Stomach (tissue), 9 donors: Measurements from ENCODE around the gene UPF1. TPM values are rescaled to one million over a fixed set of nuclear protein-coding genes. Genes with fewer than 3 reads are reported as not detected.

Source experiments
- DNase-seq, 2 donors: peaks; one replicate each; pipeline versions ENCODE4 v3.0.0 to v3.0.0-alpha.2; 2013 to 2019
- H3K27ac ChIP-seq, 5 donors: fragments of 200-600 bp in 4 of 5; sonication (generic) in 4 of 5; one replicate each; pipeline ENCODE4 v1.5.1; 2013 to 2019; ENCODE audit warnings: mild to moderate bottlenecking in 1 of 5, moderate library complexity in 1 of 5
- H3K27me3 ChIP-seq, 3 donors: fragments of 200-600 bp; sonication (generic); one replicate each; pipeline ENCODE4 v1.5.1; 2017 to 2019; ENCODE audit warnings: mixed run types in 1 of 3
- H3K36me3 ChIP-seq, 4 donors: fragments of 200-600 bp; sonication (generic); 1 replicate in 3 of 4; 2 replicates in 1 of 4; pipeline ENCODE4 v1.5.1; 2016 to 2019
- H3K4me1 ChIP-seq, 4 donors: fragments of 200-600 bp; sonication (generic); one replicate each; pipeline ENCODE4 v1.5.1; 2016 to 2019
- H3K4me3 ChIP-seq, 4 donors: fragments of 200-600 bp; sonication (generic) in 3 of 4; one replicate each; pipeline ENCODE4 v1.5.1; 2016 to 2019; ENCODE audit warnings: mild to moderate bottlenecking in 1 of 4
- H3K9me3 ChIP-seq, 4 donors: fragments of 200-600 bp; sonication (generic); one replicate each; pipeline ENCODE4 v1.5.1; 2016 to 2019
- CTCF ChIP-seq, 7 experiments: fragments of 450-650 bp in 4 of 7; fragments of 200-600 bp in 3 of 7; sonication (generic) in 3 of 7; IDR thresholded peaks; one replicate each; pipeline ENCODE4 v1.5.1; 2016 to 2019; ENCODE audit warnings: antibody characterized with exemption in 7 of 7, control low read depth in 2 of 7, mild to moderate bottlenecking in 1 of 7
- EP300 ChIP-seq: sonication (generic); formaldehyde crosslinking; IDR thresholded peaks from one replicate; pipeline ENCODE4 v1.6.1; 2017; ENCODE audit warnings: antibody characterized with exemption
- POLR2A ChIP-seq, 4 donors: fragments of 450-650 bp; IDR thresholded peaks; one replicate each; pipeline ENCODE4 v1.6.1; 2016; ENCODE audit warnings: antibody characterized with exemption in 4 of 4, control low read depth in 2 of 4, mild to moderate bottlenecking in 1 of 4, moderate library complexity in 1 of 4
- POLR2AphosphoS5 ChIP-seq, 3 donors: sonication (generic); formaldehyde crosslinking; IDR thresholded peaks; one replicate each; pipeline ENCODE4 v1.6.1; 2016; ENCODE audit warnings: antibody characterized with exemption in 3 of 3
- WGBS, 5 donors: extraction: QIAGEN DNeasy Blood & Tissue Kit in 3 of 5; methylation state at CpG; one replicate each; pipeline versions ENCODE4 v1.1.5 to v1.1.7; 2013 to 2018; 5-methylcytosine and 5-hydroxymethylcytosine counted together
- intact Hi-C: fragments of 100-400 bp; cut with DNase I; formaldehyde crosslinking; loops from one replicate; pipeline ENCODE4 v1.15.1; 2023; ENCODE audit warnings: low total_unique reads
- polyA plus RNA-seq, 3 donors: library from polyadenylated mRNA; stranded (reverse); fragments of 200-250 nt; gene quantifications; one replicate each; pipeline ENCODE4 v1.2.3, GENCODE V29; 2013
- total RNA-seq, 5 donors: library from RNA; depleted of rRNA; stranded (reverse); fragments of >200 nt; gene quantifications; one replicate each; pipeline versions ENCODE4 v1.1.0 to v1.2.3, GENCODE V29; 2014 to 2016
- donor health status: healthy with polysubstance abuse.
- donor health status: Bipolar disorder and iron deficiency.
- donor health status: healthy.

The UPF1 gene
- total and polyA plus RNA-seq, 8 donors, result 26.3 to 111 (median 38.7) TPM

GRCh38 chr19:18871543-18871942, 39.8 kb downstream of the UPF1 start:
- Histone ChIP-seq H3K36me3 (peaks cover 13 to 23% (median 20%) of the 10 kb centered on the region in 4 donors), H3K9me3 (peaks cover 0 to under 1% (median 0%) of the 10 kb centered on the region in 4 donors), H3K27ac (no peak overlapping the region), H3K27me3 (peaks cover 0 to 26% (median 14%) of the 10 kb centered on the region in 3 donors), H3K4me3 (no peak overlapping the region), H3K4me1 (peaks cover 14 to 35% (median 23%) of the 10 kb centered on the region in 4 donors)
- no peak for TF ChIP-seq POLR2A (IDR thresholded peaks at IDR 0.05)
- no peak for TF ChIP-seq CTCF (IDR thresholded peaks at IDR 0.05)
- TF ChIP-seq POLR2AphosphoS5 (IDR thresholded peaks at IDR 0.05), result no peak
- no peak for TF ChIP-seq EP300
- DNase-seq, result no peak
- WGBS, 5 donors, result 64 to 78% (median 68%) methylated on average over 7 of the region's 7 CpGs
- intact Hi-C loops, result no loop called here

DNA sequence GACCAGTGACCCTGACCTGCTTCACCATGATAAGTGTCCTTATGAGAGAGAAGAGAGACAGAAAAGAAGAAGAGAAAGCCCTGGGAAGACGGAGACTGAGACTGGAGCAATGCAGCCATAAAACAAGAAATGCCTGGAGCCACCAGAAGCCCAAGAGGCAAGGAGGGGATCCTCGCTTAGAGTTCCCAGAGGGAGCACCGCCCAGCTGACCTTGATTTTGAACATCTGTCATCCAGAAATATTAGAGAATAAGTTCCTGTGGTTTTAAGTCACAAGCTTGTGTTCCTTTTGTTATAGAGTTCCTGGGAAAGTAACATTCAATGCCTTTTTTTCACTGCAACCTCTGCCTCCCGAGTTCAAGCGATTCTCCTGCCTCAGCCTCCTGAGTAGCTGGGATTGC, 44.0 kb downstream of the UPF1 start:
- Histone ChIP-seq H3K4me1 (peaks cover 0 to 1% (median under 1%) of the 10 kb centered on the region in 4 donors), H3K4me3 (no peak overlapping the region), H3K36me3 (peaks cover 0 to 9% (median 1%) of the 10 kb centered on the region in 4 donors), H3K27me3 (peaks cover 0 to 2% (median 0%) of the 10 kb centered on the region in 3 donors), H3K27ac (no peak overlapping the region), H3K9me3 (peaks cover 0 to 7% (median 0%) of the 10 kb centered on the region in 4 donors)
- 81 to 98% (median 91%) methylated on average over 5 of the region's 5 CpGs for WGBS, 5 donors
- no peak for DNase-seq
- no peak for TF ChIP-seq POLR2A (IDR thresholded peaks at IDR 0.05)
- TF ChIP-seq EP300, result no peak
- TF ChIP-seq POLR2AphosphoS5 (IDR thresholded peaks at IDR 0.05), result no peak
- no peak for TF ChIP-seq CTCF (IDR thresholded peaks at IDR 0.05)
- intact Hi-C loops, result no loop called here

DNA sequence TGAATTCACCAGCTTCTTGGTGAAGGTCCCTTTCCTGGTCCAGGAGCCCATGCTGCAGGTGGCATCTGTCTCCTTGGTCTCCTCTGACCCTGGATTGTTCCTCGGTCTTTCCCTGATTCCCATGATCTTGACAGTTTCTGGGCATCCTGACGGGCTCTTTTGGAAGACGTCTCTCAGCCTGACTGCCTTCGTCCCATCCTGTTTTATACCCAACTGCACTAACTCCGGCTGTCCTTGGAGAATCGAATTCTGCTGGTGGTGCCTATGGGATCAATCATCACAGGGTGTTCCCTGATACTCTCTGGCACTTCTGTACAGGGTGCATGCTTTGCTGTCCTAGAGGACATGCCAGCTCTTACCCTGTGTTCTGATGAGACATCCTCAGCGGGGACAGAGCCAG, 45.1 kb downstream of the UPF1 start:
- Histone ChIP-seq H3K27me3 (no peaks in the 10 kb centered on the region), H3K4me3 (no peak overlapping the region), H3K36me3 (peaks cover 0 to 9% (median 1%) of the 10 kb centered on the region in 4 donors), H3K27ac (no peak overlapping the region), H3K9me3 (peaks cover 0 to 7% (median 0%) of the 10 kb centered on the region in 4 donors), H3K4me1 (no peaks in the 10 kb centered on the region)
- 96 to 98% (median 96%) methylated on average over 7 of the region's 7 CpGs for WGBS, 5 donors
- no peak for TF ChIP-seq POLR2A (IDR thresholded peaks at IDR 0.05)
- TF ChIP-seq EP300, result no peak
- no peak for TF ChIP-seq POLR2AphosphoS5 (IDR thresholded peaks at IDR 0.05)
- TF ChIP-seq CTCF (IDR thresholded peaks at IDR 0.05), result no peak
- intact Hi-C loops, result no loop called here
- DNase-seq, result no peak

- Histone ChIP-seq H3K27ac (no peak overlapping the region), H3K4me3 (no peak overlapping the region), H3K4me1 (no peaks in the 10 kb centered on the region), H3K27me3 (no peaks in the 10 kb centered on the region), H3K9me3 (peaks cover 0 to 7% (median 0%) of the 10 kb centered on the region in 4 donors), H3K36me3 (peaks cover 0 to 9% (median 1%) of the 10 kb centered on the region in 4 donors)
- 79 to 89% (median 86%) methylated on average over 22 to 25 of the region's 25 CpGs for WGBS, 5 donors
- intact Hi-C loops, result no loop called here
- DNase-seq, result no peak
- TF ChIP-seq CTCF (IDR thresholded peaks at IDR 0.05), result no peak
- TF ChIP-seq POLR2A (IDR thresholded peaks at IDR 0.05), result no peak
- no peak for TF ChIP-seq POLR2AphosphoS5 (IDR thresholded peaks at IDR 0.05)
- TF ChIP-seq EP300, result no peak
Measured at GRCh38 chr19:18878058-18878797, 46.5 kb downstream of the UPF1 start.
